Nephron progenitor cell (in vitro differentiated cells): Measurements from ENCODE around the gene MBOAT2.

Experiments used
- DNase-seq: peaks from one replicate; pipeline ENCODE4 v3.0.0; 2021
- H3K27ac Mint-ChIP-seq: 2 replicates; pipeline ENCODE4 v1.8.0; 2021; ENCODE audit warnings: mild to moderate bottlenecking, moderate library complexity, mixed read lengths
- H3K27me3 Mint-ChIP-seq: 2 replicates; pipeline ENCODE4 v1.8.0; 2021; ENCODE audit warnings: mild to moderate bottlenecking, low read depth, mixed read lengths; ENCODE audit not compliant: poor library complexity
- H3K36me3 Mint-ChIP-seq: 2 replicates; pipeline ENCODE4 v1.8.0; 2021; ENCODE audit warnings: low read depth, mixed read lengths
- H3K4me1 Mint-ChIP-seq: 2 replicates; pipeline ENCODE4 v1.8.0; 2021; ENCODE audit warnings: mixed read lengths
- H3K4me3 Mint-ChIP-seq: 2 replicates; pipeline ENCODE4 v1.8.0; 2021; ENCODE audit warnings: mild to moderate bottlenecking, moderate library complexity, mixed read lengths
- H3K9me3 Mint-ChIP-seq: 2 replicates; pipeline ENCODE4 v1.8.0; 2021; ENCODE audit warnings: mild to moderate bottlenecking, moderate library complexity, mixed read lengths
- CTCF ChIP-seq: fragments of 200-600 bp; sonication (generic); IDR thresholded peaks from 2 replicates; pipeline ENCODE4 v1.5.0; 2021; ENCODE audit warnings: antibody characterized with exemption

Gene MBOAT2

GRCh38 chr2:8817221-8817620, 186.3 kb downstream of the MBOAT2 start:
- no peak overlapping the region for H3K27ac Mint-ChIP-seq
- no peak overlapping the region for H3K4me3 Mint-ChIP-seq
- H3K9me3 Mint-ChIP-seq, result no peaks in the 10 kb centered on the region
- H3K4me1 Mint-ChIP-seq, result no peaks in the 10 kb centered on the region
- TF ChIP-seq CTCF, result no peak
- no peak for DNase-seq
- H3K27me3 Mint-ChIP-seq, result no peaks in the 10 kb centered on the region
- H3K36me3 Mint-ChIP-seq, result peaks cover 44% of the 10 kb centered on the region

GRCh38 chr2:8806885-8807704, 196.4 kb downstream of the MBOAT2 start:
- H3K27ac Mint-ChIP-seq, result peak overlapping the region; percentile 83
- H3K36me3 Mint-ChIP-seq, result peaks cover 68% of the 10 kb centered on the region
- DNase-seq, result no peak
- no peak overlapping the region for H3K4me3 Mint-ChIP-seq
- peaks cover 10% of the 10 kb centered on the region for H3K4me1 Mint-ChIP-seq
- H3K27me3 Mint-ChIP-seq, result peaks cover 2% of the 10 kb centered on the region
- no peak for TF ChIP-seq CTCF
- no peaks in the 10 kb centered on the region for H3K9me3 Mint-ChIP-seq

DNA sequence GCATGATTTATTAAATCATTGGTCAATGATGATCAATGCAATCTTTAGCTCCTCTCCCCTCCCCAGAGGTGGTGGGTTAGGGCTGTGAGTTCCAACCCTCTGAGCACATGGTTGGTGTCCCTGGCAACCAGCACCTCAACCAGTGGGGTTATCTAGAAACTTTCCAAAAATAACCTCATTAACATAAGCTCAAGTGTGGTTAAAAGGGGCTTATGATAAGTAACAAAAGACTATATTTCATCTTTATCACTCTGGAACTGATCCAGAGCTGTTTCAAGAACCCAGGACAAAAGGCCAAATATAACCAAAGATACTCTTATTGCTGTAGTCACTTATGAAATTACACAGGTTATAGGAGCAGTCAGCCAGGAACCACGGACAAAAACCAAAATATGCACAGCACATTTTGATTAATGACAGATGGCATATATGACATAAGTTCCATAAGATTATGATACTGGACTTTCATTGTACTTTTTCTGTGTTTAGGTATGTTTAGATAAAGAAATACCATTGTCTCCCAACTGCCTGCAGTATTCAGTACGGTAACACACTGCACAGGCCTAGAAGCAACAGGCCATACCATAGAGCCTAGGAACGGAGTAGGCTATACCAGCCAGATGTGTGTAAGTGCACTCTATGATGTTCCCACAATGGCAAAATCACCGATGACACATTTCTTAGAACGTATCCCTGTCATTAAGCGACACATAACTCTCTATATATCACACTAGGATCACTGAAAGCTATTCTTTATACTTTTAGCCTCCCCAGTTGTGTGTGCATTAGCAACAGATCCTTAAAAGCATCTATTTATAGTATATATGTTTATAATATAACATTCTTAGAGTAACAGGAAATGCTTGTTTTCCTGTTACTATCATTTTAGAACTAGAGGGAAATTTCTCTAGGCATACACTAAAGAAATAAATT, 197.9 kb downstream of the MBOAT2 start:
- peaks cover 2% of the 10 kb centered on the region for H3K27me3 Mint-ChIP-seq
- no peak for DNase-seq
- H3K27ac Mint-ChIP-seq, result no peak overlapping the region
- H3K4me1 Mint-ChIP-seq, result peaks cover 10% of the 10 kb centered on the region
- no peak overlapping the region for H3K4me3 Mint-ChIP-seq
- peaks cover 66% of the 10 kb centered on the region for H3K36me3 Mint-ChIP-seq
- no peak for TF ChIP-seq CTCF
- H3K9me3 Mint-ChIP-seq, result no peaks in the 10 kb centered on the region

DNA sequence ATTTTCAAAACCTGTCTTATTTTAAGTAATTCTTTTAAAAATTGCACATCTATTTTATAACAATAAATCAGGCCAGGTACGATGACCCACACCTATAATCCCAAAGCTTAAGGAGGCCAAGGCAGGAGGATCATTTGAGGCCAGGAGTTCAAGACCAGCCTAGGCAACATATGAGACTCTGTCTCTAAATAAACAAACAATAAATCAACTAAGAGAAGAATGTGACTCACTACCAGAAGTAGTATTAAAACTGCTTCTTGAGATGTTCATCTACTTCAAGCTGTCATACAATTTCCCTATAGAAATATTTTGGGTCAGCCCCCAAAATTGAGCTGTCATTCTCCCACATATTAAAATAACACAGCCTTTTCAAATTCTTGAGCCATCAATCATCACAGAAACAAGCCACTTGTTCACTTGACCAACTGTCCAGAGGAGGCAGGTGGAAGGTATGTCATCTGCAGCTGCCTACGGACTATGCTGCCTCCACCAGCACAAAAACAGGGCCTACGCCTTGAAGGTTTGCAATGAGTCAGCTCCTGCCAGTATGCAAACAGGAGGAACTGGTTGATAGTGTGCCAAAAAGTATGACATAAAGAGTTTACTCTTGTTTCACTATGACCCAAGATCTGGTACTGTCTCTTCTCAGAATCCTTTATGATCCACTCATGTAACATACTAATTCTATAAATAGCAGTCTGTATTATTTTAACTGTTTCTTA, 199.7 kb downstream of the MBOAT2 start:
- peaks cover 65% of the 10 kb centered on the region for H3K36me3 Mint-ChIP-seq
- H3K27me3 Mint-ChIP-seq, result peaks cover 2% of the 10 kb centered on the region
- peaks cover 10% of the 10 kb centered on the region for H3K4me1 Mint-ChIP-seq
- H3K4me3 Mint-ChIP-seq, result no peak overlapping the region
- no peak for TF ChIP-seq CTCF
- H3K9me3 Mint-ChIP-seq, result no peaks in the 10 kb centered on the region
- no peak for DNase-seq
- no peak overlapping the region for H3K27ac Mint-ChIP-seq

DNA sequence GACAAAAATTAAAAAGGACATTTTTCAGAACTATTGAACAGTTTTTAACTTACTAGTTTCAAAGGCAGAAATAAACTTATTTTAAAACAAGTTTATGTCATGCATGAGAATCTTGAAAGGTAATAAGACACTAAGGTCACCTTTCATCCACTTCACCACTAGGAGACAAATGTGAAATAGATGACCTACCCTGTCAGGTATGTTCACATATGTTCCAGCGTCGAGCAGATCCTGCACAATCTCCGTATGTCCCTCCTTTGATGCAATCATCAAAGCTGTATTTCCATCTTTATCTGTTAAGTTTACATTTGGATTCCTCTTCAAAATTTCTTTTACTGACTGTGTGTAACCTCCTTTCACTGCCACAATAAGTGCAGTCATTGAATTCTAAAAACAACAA, 200.7 kb downstream of the MBOAT2 start:
- Mint-ChIP-seq H3K4me3 (no peak overlapping the region), H3K27ac (no peak overlapping the region), H3K9me3 (no peaks in the 10 kb centered on the region), H3K27me3 (peaks cover 2% of the 10 kb centered on the region), H3K4me1 (peaks cover 5% of the 10 kb centered on the region), H3K36me3 (peaks cover 59% of the 10 kb centered on the region)
- DNase-seq, result no peak
- no peak for TF ChIP-seq CTCF
